ENCODE data around the gene CA11. TPM values are rescaled to one million over a fixed set of nuclear protein-coding genes. Genes with fewer than 3 reads are reported as not detected.

Gene CA11
- total RNA-seq, 2 experiments from 2014 or later, result 11.1 to 13.0 TPM

- no peak for ATAC-seq
- DNase-seq, result no peak
- Mint-ChIP-seq H3K9me3 (no peaks in the 10 kb centered on the region), H3K27ac (no peak overlapping the region), H3K4me3 (no peak overlapping the region), H3K27me3 (no peaks in the 10 kb centered on the region), H3K36me3 (ENCODE audit: low read depth) (no peaks in the 10 kb centered on the region), H3K4me1 (ENCODE audit: low read depth) (peaks cover 7% of the 10 kb centered on the region)
- ChIA-PET POLR2A (no interaction called here), CTCF (no interaction called here)
- intact Hi-C loops (cut with micrococcal nuclease), result no loop called here
- no peak for TF ChIP-seq CTCF (IDR thresholded peaks at IDR 0.05)
Measured at GRCh38 chr19:48664476-48664875, 18.5 kb upstream of the CA11 start.

- CTCF ChIA-PET, result no interaction called here
Measured at GRCh38 chr19:48663667-48664066, 17.7 kb upstream of the CA11 start.

GRCh38 chr19:48661711-48662090 lies 15.7 kb upstream of the CA11 start:
- no peak overlapping the region for H3K4me3 Mint-ChIP-seq
- no peak for TF ChIP-seq CTCF (IDR thresholded peaks at IDR 0.05)
- no peak for DNase-seq
- no peak for ATAC-seq
- no peaks in the 10 kb centered on the region for H3K36me3 Mint-ChIP-seq (ENCODE audit: low read depth)
- intact Hi-C loops (cut with micrococcal nuclease), result no loop called here
- H3K27me3 Mint-ChIP-seq, result no peaks in the 10 kb centered on the region
- H3K4me1 Mint-ChIP-seq (ENCODE audit: low read depth), result peaks cover 7% of the 10 kb centered on the region
- CTCF ChIA-PET, result interaction anchor here (1.1 kb wide), 1 partner anchor 13 kb away, joined by 5 read pairs; no protein-coding TSS in a partner anchor
- H3K27ac Mint-ChIP-seq, result no peak overlapping the region
- H3K9me3 Mint-ChIP-seq, result no peaks in the 10 kb centered on the region
- POLR2A ChIA-PET, result no interaction called here

More at GRCh38 chr19:48663667-48664066, 17.7 kb upstream of the CA11 start:
- Mint-ChIP-seq H3K27ac (no peak overlapping the region), H3K9me3 (no peaks in the 10 kb centered on the region), H3K4me3 (no peak overlapping the region), H3K36me3 (ENCODE audit: low read depth) (no peaks in the 10 kb centered on the region), H3K4me1 (ENCODE audit: low read depth) (peaks cover 7% of the 10 kb centered on the region), H3K27me3 (no peaks in the 10 kb centered on the region)
- no peak for ATAC-seq
- POLR2A ChIA-PET, result no interaction called here
- TF ChIP-seq CTCF (IDR thresholded peaks at IDR 0.05), result no peak
- no peak for DNase-seq
- intact Hi-C loops (cut with micrococcal nuclease), result no loop called here

- DNase-seq (peak; percentile 89), ATAC-seq (peak; percentile 96)
- no peaks in the 10 kb centered on the region for H3K36me3 Mint-ChIP-seq (ENCODE audit: low read depth)
- no peaks in the 10 kb centered on the region for H3K27me3 Mint-ChIP-seq
- POLR2A ChIA-PET, result no interaction called here
- TF ChIP-seq CTCF (IDR thresholded peaks at IDR 0.05), result no peak
- CTCF ChIA-PET, result interaction anchor here (1.1 kb wide), 1 partner anchor 14 kb away, joined by 5 read pairs; no protein-coding TSS in a partner anchor
- intact Hi-C loops (cut with micrococcal nuclease), result no loop called here
- peak overlapping the region; percentile 54 for H3K4me3 Mint-ChIP-seq
- H3K9me3 Mint-ChIP-seq, result no peaks in the 10 kb centered on the region
- H3K27ac Mint-ChIP-seq, result peak overlapping the region; percentile 96
- peaks cover 7% of the 10 kb centered on the region for H3K4me1 Mint-ChIP-seq (ENCODE audit: low read depth)
Measured at GRCh38 chr19:48660852-48661710, 15.1 kb upstream of the CA11 start.

- no peaks in the 10 kb centered on the region for H3K27me3 Mint-ChIP-seq
- ChIA-PET POLR2A (interaction anchor here (0.7 kb wide), 1 partner anchor 107 kb away, joined by 3 read pairs; no protein-coding TSS in a partner anchor), CTCF (no interaction called here)
- no peak overlapping the region for H3K4me3 Mint-ChIP-seq
- TF ChIP-seq CTCF (IDR thresholded peaks at IDR 0.05), result no peak
- H3K9me3 Mint-ChIP-seq, result no peaks in the 10 kb centered on the region
- H3K4me1 Mint-ChIP-seq (ENCODE audit: low read depth), result peaks cover 7% of the 10 kb centered on the region
- intact Hi-C loops (cut with micrococcal nuclease), result no loop called here
- no peak overlapping the region for H3K27ac Mint-ChIP-seq
- H3K36me3 Mint-ChIP-seq (ENCODE audit: low read depth), result no peaks in the 10 kb centered on the region
- DNase-seq (no peak), ATAC-seq (no peak)
Measured at GRCh38 chr19:48659768-48660167, 13.8 kb upstream of the CA11 start.
